Esophagus squamous epithelium (tissue), 5 donors: ENCODE data around the gene PTPN1. TPM values are rescaled to one million over a fixed set of nuclear protein-coding genes. Genes with fewer than 3 reads are reported as not detected.

Experiments
- DNase-seq: peaks from one replicate; lab custom pipeline; 2025; lab: John Stamatoyannopoulos, UW
- H3K27ac ChIP-seq, 4 donors: fragments of 200-600 bp; sonication (generic); one replicate each; pipeline ENCODE4 v1.5.1; 2016 to 2019; ENCODE audit warnings: mild to moderate bottlenecking in 1 of 4
- H3K27me3 ChIP-seq, 4 donors: fragments of 200-600 bp; sonication (generic); 1 replicate in 3 of 4; 2 replicates in 1 of 4; pipeline versions ENCODE4 v1.5.1 to v1.6.0; 2017 to 2021; ENCODE audit warnings: antibody characterized with exemption in 1 of 4
- H3K36me3 ChIP-seq, 3 donors: fragments of 200-600 bp; sonication (generic); one replicate each; pipeline ENCODE4 v1.5.1; 2016 to 2019
- H3K4me1 ChIP-seq, 3 donors: fragments of 200-600 bp; sonication (generic); one replicate each; pipeline ENCODE4 v1.5.1; 2017 to 2019
- H3K4me3 ChIP-seq, 4 donors: fragments of 200-600 bp; sonication (generic); 1 replicate in 3 of 4; 2 replicates in 1 of 4; pipeline ENCODE4 v1.5.1; 2016 to 2019; ENCODE audit warnings: mild to moderate bottlenecking in 2 of 4, moderate library complexity in 1 of 4
- H3K9me3 ChIP-seq, 3 donors: fragments of 200-600 bp; sonication (generic); one replicate each; pipeline ENCODE4 v1.5.1; 2016 to 2019
- POLR2A ChIP-seq, 4 donors: fragments of 450-650 bp; IDR thresholded peaks; one replicate each; pipeline ENCODE4 v1.6.1; 2017; ENCODE audit warnings: antibody characterized with exemption in 4 of 4, mild to moderate bottlenecking in 4 of 4, moderate library complexity in 3 of 4
- WGBS, 2 donors: methylation state at CpG; one replicate each; pipeline ENCODE4 v1.1.5; 2018; 5-methylcytosine and 5-hydroxymethylcytosine counted together
- intact Hi-C: fragments of 100-400 bp; cut with DNase I; formaldehyde crosslinking; loops from one replicate; pipeline ENCODE4 v1.15.0; 2022
- total RNA-seq, 4 donors: library from RNA; depleted of rRNA; stranded (reverse); fragments of >200 nt; gene quantifications; one replicate each; pipeline ENCODE4 v1.1.0, GENCODE V29; 2016
- TF ChIP-seq, protein P1 (sequence below), 6 experiments: fragments of 450-650 bp in 4 of 6; fragments of 200-600 bp in 2 of 6; sonication (generic) in 2 of 6; IDR thresholded peaks; one replicate each; pipeline ENCODE4 v1.5.1; 2016 to 2019; ENCODE audit warnings: antibody characterized with exemption in 6 of 6, mild to moderate bottlenecking in 4 of 6, moderate library complexity in 4 of 6
- donor health status: DM: yes; HTN: yes; CAD: no.

PTPN1 gene
- total RNA-seq, 4 donors from 2014 or later = 23.6 to 30.6 (median 29.0) TPM

DNA sequence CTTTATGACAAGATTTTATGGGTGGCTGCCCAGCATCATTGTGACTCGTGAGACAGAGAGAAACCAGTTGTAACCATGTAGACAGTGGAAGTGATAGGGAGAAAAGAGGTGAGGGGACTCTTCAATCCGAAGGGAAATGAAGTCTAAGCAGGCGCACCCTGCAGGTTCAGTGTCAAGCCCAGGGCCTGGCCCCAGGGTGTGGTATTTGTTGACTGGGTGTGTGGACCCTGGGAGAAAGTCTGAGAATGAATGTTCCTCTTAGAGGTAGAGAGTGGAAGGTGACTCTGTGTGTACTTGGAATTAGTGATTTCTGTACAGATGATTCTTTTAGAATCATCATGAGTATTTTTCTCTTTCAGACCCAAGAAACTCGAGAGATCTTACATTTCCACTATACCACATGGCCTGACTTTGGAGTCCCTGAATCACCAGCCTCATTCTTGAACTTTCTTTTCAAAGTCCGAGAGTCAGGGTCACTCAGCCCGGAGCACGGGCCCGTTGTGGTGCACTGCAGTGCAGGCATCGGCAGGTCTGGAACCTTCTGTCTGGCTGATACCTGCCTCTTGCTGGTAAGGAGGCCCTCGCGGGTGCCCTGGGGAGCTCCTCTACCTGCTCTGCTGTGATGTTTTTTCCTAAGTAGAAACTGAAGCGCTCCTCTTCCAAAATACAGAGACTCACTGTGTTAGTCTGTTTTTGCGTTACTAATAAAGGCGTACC lies 68.0 kb downstream of the PTPN1 start:
- Histone ChIP-seq H3K9me3 (no peaks in the 10 kb centered on the region), H3K27me3 (no peaks in the 10 kb centered on the region), H3K4me3 (no peak overlapping the region), H3K27ac (peak overlapping the region in 1 of 4 donors; percentile 13), H3K4me1 (peaks cover 4 to 46% (median 15%) of the 10 kb centered on the region in 3 donors), H3K36me3 (peaks cover 35 to 100% (median 47%) of the 10 kb centered on the region in 3 donors)
- 66 to 86% methylated on average over 6 to 12 of the region's 14 CpGs for WGBS, 2 donors
- intact Hi-C loops = loop anchor here (5.0 kb wide), 2 partner anchors 101 to 396 kb away; no protein-coding TSS in a partner anchor
- TF ChIP-seq, protein P1, sequence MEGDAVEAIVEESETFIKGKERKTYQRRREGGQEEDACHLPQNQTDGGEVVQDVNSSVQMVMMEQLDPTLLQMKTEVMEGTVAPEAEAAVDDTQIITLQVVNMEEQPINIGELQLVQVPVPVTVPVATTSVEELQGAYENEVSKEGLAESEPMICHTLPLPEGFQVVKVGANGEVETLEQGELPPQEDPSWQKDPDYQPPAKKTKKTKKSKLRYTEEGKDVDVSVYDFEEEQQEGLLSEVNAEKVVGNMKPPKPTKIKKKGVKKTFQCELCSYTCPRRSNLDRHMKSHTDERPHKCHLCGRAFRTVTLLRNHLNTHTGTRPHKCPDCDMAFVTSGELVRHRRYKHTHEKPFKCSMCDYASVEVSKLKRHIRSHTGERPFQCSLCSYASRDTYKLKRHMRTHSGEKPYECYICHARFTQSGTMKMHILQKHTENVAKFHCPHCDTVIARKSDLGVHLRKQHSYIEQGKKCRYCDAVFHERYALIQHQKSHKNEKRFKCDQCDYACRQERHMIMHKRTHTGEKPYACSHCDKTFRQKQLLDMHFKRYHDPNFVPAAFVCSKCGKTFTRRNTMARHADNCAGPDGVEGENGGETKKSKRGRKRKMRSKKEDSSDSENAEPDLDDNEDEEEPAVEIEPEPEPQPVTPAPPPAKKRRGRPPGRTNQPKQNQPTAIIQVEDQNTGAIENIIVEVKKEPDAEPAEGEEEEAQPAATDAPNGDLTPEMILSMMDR (IDR thresholded peaks at IDR 0.05) = no peak
- no peak for TF ChIP-seq POLR2A (IDR thresholded peaks at IDR 0.05)
- DNase-seq = no peak

DNA sequence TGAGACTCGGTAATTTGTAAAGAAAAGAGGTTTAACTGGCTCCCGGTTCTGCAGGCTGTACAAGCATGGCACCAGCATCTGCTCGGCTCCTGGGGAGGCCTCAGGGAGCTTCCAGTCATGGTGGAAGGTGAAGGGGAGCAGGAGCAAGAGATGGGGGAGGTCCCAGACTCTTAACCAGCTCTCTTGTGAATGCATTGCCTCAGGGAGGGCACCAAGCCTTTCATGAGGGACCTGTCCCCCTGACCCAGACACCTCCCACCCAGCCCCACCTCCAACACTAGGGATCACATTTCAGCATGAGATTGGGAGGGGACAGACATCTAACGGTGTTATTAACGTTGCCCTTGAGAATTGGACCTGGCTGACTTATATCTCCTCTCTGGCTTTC lies 68.6 kb downstream of the PTPN1 start:
- peaks cover 39 to 100% (median 52%) of the 10 kb centered on the region in 3 donors for H3K36me3 ChIP-seq
- no peak overlapping the region for H3K27ac ChIP-seq
- intact Hi-C loops = loop anchor here (5.0 kb wide), 2 partner anchors 101 to 396 kb away; no protein-coding TSS in a partner anchor
- TF ChIP-seq, protein P1 (IDR thresholded peaks at IDR 0.05) = no peak
- TF ChIP-seq POLR2A (IDR thresholded peaks at IDR 0.05) = no peak
- 71 to 100% methylated on average over 2 to 3 of the region's 5 CpGs for WGBS, 2 donors
- peaks cover 0 to 46% (median 16%) of the 10 kb centered on the region in 3 donors for H3K4me1 ChIP-seq
- DNase-seq = no peak
- no peak overlapping the region for H3K4me3 ChIP-seq
- H3K9me3 ChIP-seq = no peaks in the 10 kb centered on the region
- no peaks in the 10 kb centered on the region for H3K27me3 ChIP-seq

DNA sequence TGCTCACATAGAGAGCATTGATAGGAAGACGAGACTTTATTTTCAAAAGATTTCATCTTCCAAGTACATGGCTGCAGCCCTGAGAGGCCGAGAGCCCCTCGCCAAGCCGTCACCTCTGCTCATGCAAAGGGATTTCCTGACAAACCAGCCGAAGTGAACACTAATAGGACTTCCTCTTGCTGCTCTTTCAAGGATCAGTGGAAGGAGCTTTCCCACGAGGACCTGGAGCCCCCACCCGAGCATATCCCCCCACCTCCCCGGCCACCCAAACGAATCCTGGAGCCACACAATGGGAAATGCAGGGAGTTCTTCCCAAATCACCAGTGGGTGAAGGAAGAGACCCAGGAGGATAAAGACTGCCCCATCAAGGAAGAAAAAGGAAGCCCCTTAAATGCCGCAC lies 69.3 kb downstream of the PTPN1 start:
- H3K27ac ChIP-seq = no peak overlapping the region
- no peak for DNase-seq
- WGBS, 2 donors = 68 to 76% methylated on average over 4 to 8 of the region's 10 CpGs

DNA sequence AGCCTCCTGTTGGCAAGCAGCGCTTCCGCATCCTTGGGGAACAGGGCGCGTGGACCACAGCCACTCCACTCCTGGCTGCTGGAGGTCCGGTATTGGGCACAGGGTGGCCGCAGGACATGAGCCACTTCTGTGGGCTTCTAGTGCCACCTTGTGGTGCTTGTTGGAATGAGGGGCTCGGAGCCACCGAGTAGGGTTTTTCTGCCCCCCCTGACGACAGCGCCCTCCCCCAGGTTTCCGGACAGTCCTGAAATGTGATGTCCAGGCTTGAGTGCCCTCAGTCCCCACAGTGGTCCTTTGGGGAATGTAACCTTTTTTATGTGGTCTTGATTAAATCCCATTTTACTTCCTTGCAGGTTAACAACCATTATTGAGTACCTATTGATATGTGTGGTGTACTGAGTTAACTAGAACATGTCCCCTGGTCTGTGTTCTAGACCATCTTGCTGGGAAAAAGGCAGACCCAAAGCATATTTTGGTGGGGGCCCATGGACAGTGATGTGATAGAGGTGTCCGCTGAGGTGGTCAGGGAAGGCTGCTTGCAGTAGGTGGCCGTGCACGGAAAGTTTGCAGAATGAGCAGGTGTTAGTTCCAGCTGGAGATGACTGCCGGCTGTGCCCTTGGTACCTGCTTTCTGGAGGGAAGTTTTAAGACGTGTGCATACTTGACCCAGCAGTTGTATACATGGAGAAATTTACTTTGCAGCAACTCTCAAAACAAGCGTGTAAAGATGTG lies 70.0 kb downstream of the PTPN1 start:
- Histone ChIP-seq H3K27ac (no peak overlapping the region), H3K4me3 (no peak overlapping the region), H3K4me1 (peaks cover 0 to 51% (median 19%) of the 10 kb centered on the region in 3 donors), H3K9me3 (no peaks in the 10 kb centered on the region), H3K27me3 (no peaks in the 10 kb centered on the region), H3K36me3 (peaks cover 39 to 99% (median 48%) of the 10 kb centered on the region in 3 donors)
- intact Hi-C loops = no loop called here
- TF ChIP-seq, protein P1 (IDR thresholded peaks at IDR 0.05) = peak; percentile 60 to 81 (median 74)
- TF ChIP-seq POLR2A (IDR thresholded peaks at IDR 0.05) = no peak
- 51 to 65% methylated on average over 11 to 13 of the region's 17 CpGs for WGBS, 2 donors
- no peak for DNase-seq

More for the DNA sequence above, 69.3 kb downstream of the PTPN1 start:
- no peak for TF ChIP-seq POLR2A (IDR thresholded peaks at IDR 0.05)
- TF ChIP-seq, protein P1 (IDR thresholded peaks at IDR 0.05) = no peak
- peaks cover 0 to 51% (median 19%) of the 10 kb centered on the region in 3 donors for H3K4me1 ChIP-seq
- H3K4me3 ChIP-seq = no peak overlapping the region
- intact Hi-C loops = loop anchor here (5.0 kb wide), 2 partner anchors 102 to 397 kb away; no protein-coding TSS in a partner anchor
- peaks cover 46 to 100% (median 55%) of the 10 kb centered on the region in 3 donors for H3K36me3 ChIP-seq
- H3K27me3 ChIP-seq = no peaks in the 10 kb centered on the region
- no peaks in the 10 kb centered on the region for H3K9me3 ChIP-seq
